HEK293T (cell line): ENCODE measurements around the gene KRTAP10-10.

Experiments used
- ELF4 ChIP-seq: fragments of 450-650 bp; IDR thresholded peaks from 2 replicates; pipeline ENCODE4 v1.6.1; 2017; ENCODE audit warnings: antibody characterized with exemption
- FOXK2 ChIP-seq: fragments of 450-650 bp; IDR thresholded peaks from 2 replicates; pipeline ENCODE4 v1.6.1; 2016; ENCODE audit warnings: mild to moderate bottlenecking

- TF ChIP-seq FOXK2 (no peak), ELF4 (no peak)
Observed at GRCh38 chr21:44592446-44593311, 44.5 kb upstream of the KRTAP10-10 start, which contains the start of gene KRTAP10-6.
